WTC11 (cell line): ENCODE measurements around the gene RBMS1. TPM values are rescaled to one million over a fixed set of nuclear protein-coding genes. Genes with fewer than 3 reads are reported as not detected.

Experiments used
- ATAC-seq: fragments of 200-7000 bp; cut with Tn5 transposase; 2 replicates; pipeline ENCODE4 v1.10.0; 2021; ENCODE audit warnings: mild to moderate bottlenecking, moderate library complexity
- CTCF ChIA-PET: fragments of 300-600 bp; sonication (Branson Sonifier 250); formaldehyde crosslinking; loops from one replicate; lab custom pipeline; 2021; ENCODE audit warnings: antibody characterized with exemption; lab: Charles Lee
- POLR2A ChIA-PET: fragments of 350-600 bp; sonication (Branson Sonifier 250); formaldehyde crosslinking; loops from one replicate; lab custom pipeline; 2021; ENCODE audit warnings: antibody characterized with exemption; lab: Charles Lee
- DNase-seq: peaks from one replicate; pipeline ENCODE4 v3.0.0; 2021; ENCODE audit warnings: low spot score
- H3K27ac Mint-ChIP-seq: 2 replicates; pipeline ENCODE4 v1.8.0; 2021; ENCODE audit warnings: mixed read lengths
- H3K27me3 Mint-ChIP-seq: 2 replicates; pipeline ENCODE4 v1.8.0; 2021; ENCODE audit warnings: low read depth, mild to moderate bottlenecking, moderate library complexity, mixed read lengths
- H3K36me3 Mint-ChIP-seq: 2 replicates; pipeline ENCODE4 v1.8.0; 2021; ENCODE audit warnings: mixed read lengths
- H3K4me1 Mint-ChIP-seq: 2 replicates; pipeline ENCODE4 v1.8.0; 2022; ENCODE audit warnings: mixed read lengths
- H3K4me3 Mint-ChIP-seq: 2 replicates; pipeline ENCODE4 v1.8.0; 2021; ENCODE audit warnings: mild to moderate bottlenecking, moderate library complexity, mixed read lengths
- H3K9me3 Mint-ChIP-seq: 2 replicates; pipeline ENCODE4 v1.8.0; 2021; ENCODE audit warnings: mixed read lengths
- CREB1 ChIP-seq: sonication (generic); formaldehyde crosslinking; IDR thresholded peaks from 2 replicates; pipeline ENCODE4 v1.8.0; 2023; ENCODE audit warnings: mild to moderate bottlenecking, missing genetic modification reagents
- ELF4 ChIP-seq: sonication (generic); formaldehyde crosslinking; IDR thresholded peaks from 2 replicates; pipeline ENCODE4 v1.8.1; 2022; ENCODE audit warnings: low read depth, mild to moderate bottlenecking, moderate library complexity, missing genetic modification reagents
- EMX1 ChIP-seq: fragments of 250-450 bp; sonication (Bioruptor Pico); IDR thresholded peaks from 2 replicates; pipeline ENCODE4 v1.8.0; 2021; ENCODE audit warnings: mild to moderate bottlenecking
- JAZF1 ChIP-seq: fragments of 250-450 bp; sonication (Bioruptor Pico); IDR thresholded peaks from 2 replicates; pipeline ENCODE4 v1.9.0; 2021; ENCODE audit warnings: moderate library complexity, mild to moderate bottlenecking, inconsistent platforms
- PREB ChIP-seq: sonication (generic); formaldehyde crosslinking; IDR thresholded peaks from 2 replicates; pipeline ENCODE4 v1.8.1; 2022; ENCODE audit warnings: mild to moderate bottlenecking, missing genetic modification reagents, moderate library complexity, borderline replicate concordance
- PRRX2 ChIP-seq: fragments of 250-450 bp; sonication (Bioruptor Pico); IDR thresholded peaks from 2 replicates; pipeline ENCODE4 v1.8.0; 2021; ENCODE audit warnings: mild to moderate bottlenecking
- SOX15 ChIP-seq: fragments of 250-450 bp; sonication (Bioruptor Pico); IDR thresholded peaks from 2 replicates; pipeline ENCODE4 v1.9.0; 2021; ENCODE audit warnings: mild to moderate bottlenecking
- TCF7 ChIP-seq: sonication (generic); formaldehyde crosslinking; IDR thresholded peaks from 2 replicates; pipeline ENCODE4 v1.8.0; 2022; ENCODE audit warnings: mild to moderate bottlenecking, low read depth, missing genetic modification reagents, moderate library complexity
- ZNF232 ChIP-seq: sonication (generic); formaldehyde crosslinking; IDR thresholded peaks from 2 replicates; pipeline ENCODE4 v1.8.0; 2022; ENCODE audit warnings: mild to moderate bottlenecking, missing genetic modification reagents
- ZNF281 ChIP-seq: sonication (generic); formaldehyde crosslinking; IDR thresholded peaks from 2 replicates; pipeline ENCODE4 v1.8.0; 2023; ENCODE audit warnings: mild to moderate bottlenecking, missing genetic modification reagents
- ZNF317 ChIP-seq: sonication (generic); formaldehyde crosslinking; IDR thresholded peaks from 2 replicates; pipeline ENCODE4 v1.8.1; 2023; ENCODE audit warnings: low read depth, mild to moderate bottlenecking, moderate library complexity, missing genetic modification reagents, borderline replicate concordance
- total RNA-seq: library from RNA; stranded (reverse); gene quantifications from 3 replicates; pipeline ENCODE4 v1.2.3, GENCODE V29; 2021
- TF ChIP-seq, protein P1 (sequence below): sonication (generic); formaldehyde crosslinking; IDR thresholded peaks from 2 replicates; pipeline ENCODE4 v1.8.1; 2022; ENCODE audit warnings: low read depth, missing genetic modification reagents, borderline replicate concordance
- TF ChIP-seq, protein P2 (sequence below): sonication (generic); formaldehyde crosslinking; IDR thresholded peaks from 2 replicates; pipeline ENCODE4 v1.8.0; 2022; ENCODE audit warnings: missing genetic modification reagents
- TF ChIP-seq, protein P3 (sequence below): fragments of 250-450 bp; sonication (Bioruptor Pico); IDR thresholded peaks from 2 replicates; pipeline ENCODE4 v1.9.0; 2021; ENCODE audit warnings: mild to moderate bottlenecking
- TF ChIP-seq, protein P4 (sequence below): sonication (generic); formaldehyde crosslinking; IDR thresholded peaks from 2 replicates; pipeline ENCODE4 v1.8.0; 2022; ENCODE audit warnings: mild to moderate bottlenecking, missing genetic modification reagents

The RBMS1 gene
- total RNA-seq, 1 experiment from 2014 or later = 56.3 TPM

GRCh38 chr2:160310118-160310828, 183.3 kb downstream of the RBMS1 start (continued):
- TF ChIP-seq, protein P1, sequence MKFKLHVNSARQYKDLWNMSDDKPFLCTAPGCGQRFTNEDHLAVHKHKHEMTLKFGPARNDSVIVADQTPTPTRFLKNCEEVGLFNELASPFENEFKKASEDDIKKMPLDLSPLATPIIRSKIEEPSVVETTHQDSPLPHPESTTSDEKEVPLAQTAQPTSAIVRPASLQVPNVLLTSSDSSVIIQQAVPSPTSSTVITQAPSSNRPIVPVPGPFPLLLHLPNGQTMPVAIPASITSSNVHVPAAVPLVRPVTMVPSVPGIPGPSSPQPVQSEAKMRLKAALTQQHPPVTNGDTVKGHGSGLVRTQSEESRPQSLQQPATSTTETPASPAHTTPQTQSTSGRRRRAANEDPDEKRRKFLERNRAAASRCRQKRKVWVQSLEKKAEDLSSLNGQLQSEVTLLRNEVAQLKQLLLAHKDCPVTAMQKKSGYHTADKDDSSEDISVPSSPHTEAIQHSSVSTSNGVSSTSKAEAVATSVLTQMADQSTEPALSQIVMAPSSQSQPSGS (CRISPR knock-in tag) = no peak
- TF ChIP-seq TCF7 (CRISPR knock-in tag) = no peak

DNA sequence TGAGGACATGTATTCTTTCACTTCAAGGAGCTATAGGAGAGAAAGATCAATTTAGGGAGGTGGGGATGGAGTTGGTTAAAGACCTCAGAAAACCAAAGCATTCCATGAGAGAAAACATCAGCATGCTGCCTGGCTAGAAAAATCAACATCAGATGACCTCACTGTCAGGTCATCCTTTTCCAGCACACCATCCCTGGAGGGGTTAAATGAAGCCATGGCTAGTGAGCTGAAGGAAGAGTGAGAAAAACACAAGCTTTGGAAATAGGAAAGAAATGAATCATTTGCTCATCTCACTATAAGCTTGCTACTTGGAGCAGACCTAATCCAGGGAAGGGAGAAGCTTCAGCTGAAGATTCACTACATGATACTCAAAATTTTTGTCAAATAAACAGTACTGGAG, 184.0 kb downstream of the RBMS1 start:
- no peak for DNase-seq

GRCh38 chr2:160308915-160309314, 184.7 kb downstream of the RBMS1 start:
- no peak overlapping the region for H3K27ac Mint-ChIP-seq
- no peaks in the 10 kb centered on the region for H3K9me3 Mint-ChIP-seq
- DNase-seq = no peak
- H3K27me3 Mint-ChIP-seq = no peaks in the 10 kb centered on the region
- no peak overlapping the region for H3K4me3 Mint-ChIP-seq
- ChIA-PET CTCF (interaction anchor here (0.6 to 1.7 kb wide), 2 partner anchors 16 to 88 kb away, joined by 3 to 5 read pairs; no protein-coding TSS in a partner anchor), POLR2A (interaction anchor here (1.7 kb wide), 1 partner anchor 15 kb away, joined by 4 read pairs; no protein-coding TSS in a partner anchor)
- H3K4me1 Mint-ChIP-seq = peaks cover 18% of the 10 kb centered on the region
- no peaks in the 10 kb centered on the region for H3K36me3 Mint-ChIP-seq
- ATAC-seq = peak; percentile 82
- no peak for TF ChIP-seq ZNF232 (CRISPR knock-in tag)
- no peak for TF ChIP-seq ZNF317
- TF ChIP-seq ZNF281 (CRISPR knock-in tag) = no peak
- TF ChIP-seq PRRX2 (CRISPR knock-in tag) = no peak
- TF ChIP-seq, protein P2, sequence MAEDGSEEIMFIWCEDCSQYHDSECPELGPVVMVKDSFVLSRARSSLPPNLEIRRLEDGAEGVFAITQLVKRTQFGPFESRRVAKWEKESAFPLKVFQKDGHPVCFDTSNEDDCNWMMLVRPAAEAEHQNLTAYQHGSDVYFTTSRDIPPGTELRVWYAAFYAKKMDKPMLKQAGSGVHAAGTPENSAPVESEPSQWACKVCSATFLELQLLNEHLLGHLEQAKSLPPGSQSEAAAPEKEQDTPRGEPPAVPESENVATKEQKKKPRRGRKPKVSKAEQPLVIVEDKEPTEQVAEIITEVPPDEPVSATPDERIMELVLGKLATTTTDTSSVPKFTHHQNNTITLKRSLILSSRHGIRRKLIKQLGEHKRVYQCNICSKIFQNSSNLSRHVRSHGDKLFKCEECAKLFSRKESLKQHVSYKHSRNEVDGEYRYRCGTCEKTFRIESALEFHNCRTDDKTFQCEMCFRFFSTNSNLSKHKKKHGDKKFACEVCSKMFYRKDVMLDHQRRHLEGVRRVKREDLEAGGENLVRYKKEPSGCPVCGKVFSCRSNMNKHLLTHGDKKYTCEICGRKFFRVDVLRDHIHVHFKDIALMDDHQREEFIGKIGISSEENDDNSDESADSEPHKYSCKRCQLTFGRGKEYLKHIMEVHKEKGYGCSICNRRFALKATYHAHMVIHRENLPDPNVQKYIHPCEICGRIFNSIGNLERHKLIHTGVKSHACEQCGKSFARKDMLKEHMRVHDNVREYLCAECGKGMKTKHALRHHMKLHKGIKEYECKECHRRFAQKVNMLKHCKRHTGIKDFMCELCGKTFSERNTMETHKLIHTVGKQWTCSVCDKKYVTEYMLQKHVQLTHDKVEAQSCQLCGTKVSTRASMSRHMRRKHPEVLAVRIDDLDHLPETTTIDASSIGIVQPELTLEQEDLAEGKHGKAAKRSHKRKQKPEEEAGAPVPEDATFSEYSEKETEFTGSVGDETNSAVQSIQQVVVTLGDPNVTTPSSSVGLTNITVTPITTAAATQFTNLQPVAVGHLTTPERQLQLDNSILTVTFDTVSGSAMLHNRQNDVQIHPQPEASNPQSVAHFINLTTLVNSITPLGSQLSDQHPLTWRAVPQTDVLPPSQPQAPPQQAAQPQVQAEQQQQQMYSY (CRISPR knock-in tag) = no peak
- no peak for TF ChIP-seq SOX15 (CRISPR knock-in tag)
- TF ChIP-seq ELF4 = no peak
- no peak for TF ChIP-seq JAZF1

More for the DNA sequence above, 184.0 kb downstream of the RBMS1 start:
- H3K9me3 Mint-ChIP-seq = no peaks in the 10 kb centered on the region
- ChIA-PET POLR2A (interaction anchor here (1.7 kb wide), 1 partner anchor 15 kb away, joined by 4 read pairs; no protein-coding TSS in a partner anchor), CTCF (interaction anchor here (0.6 to 1.7 kb wide), 4 partner anchors 15 to 754 kb away, joined by 3 to 5 read pairs (median 3); no protein-coding TSS in a partner anchor)
- peaks cover 22% of the 10 kb centered on the region for H3K4me1 Mint-ChIP-seq
- H3K27me3 Mint-ChIP-seq = no peaks in the 10 kb centered on the region
- no peaks in the 10 kb centered on the region for H3K36me3 Mint-ChIP-seq
- no peak overlapping the region for H3K4me3 Mint-ChIP-seq
- no peak for ATAC-seq
- TF ChIP-seq CREB1 (CRISPR knock-in tag) = no peak
- TF ChIP-seq, protein P3, sequence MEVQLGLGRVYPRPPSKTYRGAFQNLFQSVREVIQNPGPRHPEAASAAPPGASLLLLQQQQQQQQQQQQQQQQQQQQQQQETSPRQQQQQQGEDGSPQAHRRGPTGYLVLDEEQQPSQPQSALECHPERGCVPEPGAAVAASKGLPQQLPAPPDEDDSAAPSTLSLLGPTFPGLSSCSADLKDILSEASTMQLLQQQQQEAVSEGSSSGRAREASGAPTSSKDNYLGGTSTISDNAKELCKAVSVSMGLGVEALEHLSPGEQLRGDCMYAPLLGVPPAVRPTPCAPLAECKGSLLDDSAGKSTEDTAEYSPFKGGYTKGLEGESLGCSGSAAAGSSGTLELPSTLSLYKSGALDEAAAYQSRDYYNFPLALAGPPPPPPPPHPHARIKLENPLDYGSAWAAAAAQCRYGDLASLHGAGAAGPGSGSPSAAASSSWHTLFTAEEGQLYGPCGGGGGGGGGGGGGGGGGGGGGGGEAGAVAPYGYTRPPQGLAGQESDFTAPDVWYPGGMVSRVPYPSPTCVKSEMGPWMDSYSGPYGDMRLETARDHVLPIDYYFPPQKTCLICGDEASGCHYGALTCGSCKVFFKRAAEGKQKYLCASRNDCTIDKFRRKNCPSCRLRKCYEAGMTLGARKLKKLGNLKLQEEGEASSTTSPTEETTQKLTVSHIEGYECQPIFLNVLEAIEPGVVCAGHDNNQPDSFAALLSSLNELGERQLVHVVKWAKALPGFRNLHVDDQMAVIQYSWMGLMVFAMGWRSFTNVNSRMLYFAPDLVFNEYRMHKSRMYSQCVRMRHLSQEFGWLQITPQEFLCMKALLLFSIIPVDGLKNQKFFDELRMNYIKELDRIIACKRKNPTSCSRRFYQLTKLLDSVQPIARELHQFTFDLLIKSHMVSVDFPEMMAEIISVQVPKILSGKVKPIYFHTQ (CRISPR knock-in tag) = no peak
- no peak for TF ChIP-seq EMX1 (CRISPR knock-in tag)
- no peak for TF ChIP-seq ZNF232 (CRISPR knock-in tag)
- TF ChIP-seq PREB (CRISPR knock-in tag) = no peak
- TF ChIP-seq, protein P4, sequence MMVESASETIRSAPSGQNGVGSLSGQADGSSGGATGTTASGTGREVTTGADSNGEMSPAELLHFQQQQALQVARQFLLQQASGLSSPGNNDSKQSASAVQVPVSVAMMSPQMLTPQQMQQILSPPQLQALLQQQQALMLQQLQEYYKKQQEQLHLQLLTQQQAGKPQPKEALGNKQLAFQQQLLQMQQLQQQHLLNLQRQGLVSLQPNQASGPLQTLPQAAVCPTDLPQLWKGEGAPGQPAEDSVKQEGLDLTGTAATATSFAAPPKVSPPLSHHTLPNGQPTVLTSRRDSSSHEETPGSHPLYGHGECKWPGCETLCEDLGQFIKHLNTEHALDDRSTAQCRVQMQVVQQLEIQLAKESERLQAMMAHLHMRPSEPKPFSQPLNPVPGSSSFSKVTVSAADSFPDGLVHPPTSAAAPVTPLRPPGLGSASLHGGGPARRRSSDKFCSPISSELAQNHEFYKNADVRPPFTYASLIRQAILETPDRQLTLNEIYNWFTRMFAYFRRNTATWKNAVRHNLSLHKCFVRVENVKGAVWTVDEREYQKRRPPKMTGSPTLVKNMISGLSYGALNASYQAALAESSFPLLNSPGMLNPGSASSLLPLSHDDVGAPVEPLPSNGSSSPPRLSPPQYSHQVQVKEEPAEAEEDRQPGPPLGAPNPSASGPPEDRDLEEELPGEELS (CRISPR knock-in tag) = no peak
- H3K27ac Mint-ChIP-seq = no peak overlapping the region
